GM18861 (cell line): Measurements from ENCODE around the gene USP54.
A peak's percentile ranks its signal among the peaks of the same experiment; 100 is the strongest.

Experiments
- ATAC-seq: cut with Tn5 transposase; IDR thresholded peaks from one replicate; pipeline ENCODE4 v1.9.1; 2021; ENCODE audit not compliant: unreplicated experiment

USP54 gene

GRCh38 chr10:73529089-73529832 is 61.9 kb downstream of the USP54 start:
- ATAC-seq, result no peak

GRCh38 chr10:73522263-73522662 is 68.9 kb downstream of the USP54 start:
- no peak for ATAC-seq

- no peak for ATAC-seq
Observed at GRCh38 chr10:73519336-73519735, 71.8 kb downstream of the USP54 start.

GRCh38 chr10:73517166-73517888 is 73.8 kb downstream of the USP54 start:
- ATAC-seq, result no peak

GRCh38 chr10:73512207-73512743 is 78.9 kb downstream of the USP54 start:
- ATAC-seq, result no peak

GRCh38 chr10:73509695-73510094 is 81.4 kb downstream of the USP54 start:
- no peak for ATAC-seq

GRCh38 chr10:73506491-73506890 is 84.7 kb downstream of the USP54 start:
- ATAC-seq, result no peak

- no peak for ATAC-seq
Observed at GRCh38 chr10:73506074-73506473, 85.1 kb downstream of the USP54 start.

- no peak for ATAC-seq
Observed at GRCh38 chr10:73503037-73503436, 88.1 kb downstream of the USP54 start.

- no peak for ATAC-seq
Observed at GRCh38 chr10:73501651-73502050, 89.5 kb downstream of the USP54 start.

GRCh38 chr10:73497623-73498022 is 93.5 kb downstream of the USP54 start:
- ATAC-seq, result no peak

GRCh38 chr10:73495884-73496674 is 95.1 kb downstream of the USP54 start, which contains the start of gene PPP3CB:
Gene PPP3CB, minus strand, starts transcription at chr10:73496024. Its CDS starts 135 bp downstream, at chr10:73495889.
- peak; percentile 36 for ATAC-seq

- ATAC-seq, result peak; percentile 87
Observed at GRCh38 chr10:73495226-73495883, 95.8 kb downstream of the USP54 start.

- ATAC-seq, result no peak
Observed at GRCh38 chr10:73494877-73495225, 96.3 kb downstream of the USP54 start.

GRCh38 chr10:73494213-73494612 is 96.9 kb downstream of the USP54 start:
- no peak for ATAC-seq

- ATAC-seq, result no peak
Observed at GRCh38 chr10:73493781-73494180, 97.4 kb downstream of the USP54 start.

- no peak for ATAC-seq
Observed at GRCh38 chr10:73486601-73487000, 104.5 kb downstream of the USP54 start.

GRCh38 chr10:73485320-73485719 is 105.8 kb downstream of the USP54 start:
- no peak for ATAC-seq

GRCh38 chr10:73480158-73480557 is 111.0 kb downstream of the USP54 start:
- ATAC-seq, result peak; percentile 68

GRCh38 chr10:73478636-73479035 is 112.5 kb downstream of the USP54 start:
- no peak for ATAC-seq

GRCh38 chr10:73471226-73471625 is 119.9 kb downstream of the USP54 start:
- ATAC-seq, result no peak
